Measurements from ENCODE around the gene AKR1C2.
"Not testable (repeated sequence)": the region's sequence is repeated elsewhere in the genome, so short reads cannot be mapped to it uniquely, and the experiment has no call there.

Gene AKR1C2

GRCh38 chr10:5023177-5023805, 19.6 kb upstream of the AKR1C2 start:
- no peak for DNase-seq

DNA sequence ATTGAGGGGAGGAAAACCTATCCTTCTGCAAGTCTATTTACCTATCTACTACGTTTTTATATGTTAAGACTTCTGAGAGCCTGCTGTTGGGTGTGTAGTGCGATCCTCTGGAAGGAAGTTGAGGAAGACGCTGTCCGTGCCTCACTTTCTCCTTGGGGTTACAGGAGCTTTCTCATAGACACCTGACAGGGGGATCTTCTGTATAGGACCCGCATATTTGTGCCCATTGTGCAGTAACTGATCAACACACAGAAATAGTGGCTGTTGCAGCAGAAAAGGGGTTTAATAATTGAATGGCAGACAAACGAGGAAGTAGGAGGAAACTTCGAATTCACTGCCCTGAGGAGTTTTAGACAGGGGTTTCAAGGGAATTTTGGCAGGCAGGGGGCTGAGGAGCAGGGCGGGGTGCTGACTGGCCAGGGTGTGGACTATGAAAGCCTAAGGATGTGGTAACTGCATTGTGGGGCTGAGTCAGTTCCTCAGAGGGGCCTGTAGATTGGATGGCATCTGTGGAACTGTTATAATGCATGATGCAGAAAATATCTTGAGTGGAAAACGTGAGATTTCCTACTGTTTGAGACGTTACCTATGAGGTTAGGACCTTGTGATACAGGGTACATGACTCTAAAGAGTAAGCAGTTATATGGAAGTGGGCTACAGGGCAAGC, 18.1 kb upstream of the AKR1C2 start:
- not testable (repeated sequence) for DNase-seq

- DNase-seq: peak; percentile 92
Observed at GRCh38 chr10:5019770-5020612, 16.3 kb upstream of the AKR1C2 start.

GRCh38 chr10:5018671-5019277, 15.1 kb upstream of the AKR1C2 start:
- DNase-seq: not testable (repeated sequence)

DNA sequence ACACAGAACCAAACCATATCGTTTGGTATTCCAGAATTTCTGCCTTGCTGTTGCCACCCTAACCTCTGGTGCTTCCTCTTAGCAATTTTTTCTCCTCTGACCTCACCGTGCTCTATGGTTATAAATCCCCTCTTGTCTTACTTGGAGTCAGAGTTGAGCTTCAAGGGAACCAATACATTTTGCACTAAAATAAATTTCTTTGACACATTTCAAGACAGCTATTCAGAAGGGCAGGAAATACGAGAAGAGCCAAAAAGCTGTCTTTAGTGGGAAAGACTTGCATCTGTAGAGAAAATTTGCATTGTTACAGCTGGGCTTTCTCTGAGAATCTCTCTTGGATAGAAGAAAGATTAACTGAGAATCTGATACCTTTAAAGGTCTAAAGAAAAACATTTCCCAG, 14.5 kb upstream of the AKR1C2 start:
- no peak for DNase-seq

GRCh38 chr10:5014936-5015335, 11.3 kb upstream of the AKR1C2 start:
- DNase-seq: no peak

- DNase-seq: not testable (repeated sequence)
Observed at GRCh38 chr10:5014200-5014910, 10.7 kb upstream of the AKR1C2 start.

DNA sequence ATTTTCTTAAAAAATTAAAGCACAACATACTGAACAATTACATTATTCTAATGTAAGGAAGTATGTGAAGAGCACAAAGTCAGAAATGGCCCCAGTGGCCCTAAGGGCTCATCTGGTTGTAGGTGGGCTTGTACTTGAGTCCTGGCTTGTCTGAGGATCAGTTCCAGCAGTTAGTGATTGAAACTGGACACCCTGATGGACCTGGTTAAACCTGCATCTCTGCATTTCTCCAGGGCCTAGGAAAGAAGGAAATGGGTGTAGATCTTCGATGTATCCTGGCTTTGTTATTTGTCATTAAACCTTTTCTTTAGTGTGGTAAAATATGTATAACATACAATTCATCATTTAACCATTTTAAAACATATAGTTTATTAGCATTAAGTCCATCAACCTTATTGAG, 9.7 kb upstream of the AKR1C2 start:
- DNase-seq: no peak

DNA sequence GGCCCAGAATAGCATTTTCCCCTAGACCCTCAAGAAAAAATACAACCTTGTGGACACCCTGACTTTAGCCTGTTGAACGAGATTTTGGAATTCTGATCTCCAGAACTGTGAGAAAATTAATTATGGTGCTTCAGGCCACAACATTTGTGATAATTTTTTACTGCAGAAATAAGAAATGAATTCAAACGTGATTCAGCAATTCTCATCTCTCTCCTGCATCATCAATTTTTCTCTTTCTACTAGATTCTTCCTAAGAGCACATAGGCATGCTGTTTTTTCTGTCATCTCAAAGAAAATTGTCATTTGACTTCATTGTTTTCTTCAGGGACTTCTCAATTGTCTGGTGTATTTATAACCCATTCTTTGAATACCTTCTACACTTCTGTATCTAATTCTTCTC, 8.9 kb upstream of the AKR1C2 start:
- DNase-seq: no peak

GRCh38 chr10:5011392-5011791, 7.7 kb upstream of the AKR1C2 start:
- DNase-seq: not testable (repeated sequence)

- DNase-seq: not testable (repeated sequence)
Observed at GRCh38 chr10:5010043-5010442, 6.4 kb upstream of the AKR1C2 start.

DNA sequence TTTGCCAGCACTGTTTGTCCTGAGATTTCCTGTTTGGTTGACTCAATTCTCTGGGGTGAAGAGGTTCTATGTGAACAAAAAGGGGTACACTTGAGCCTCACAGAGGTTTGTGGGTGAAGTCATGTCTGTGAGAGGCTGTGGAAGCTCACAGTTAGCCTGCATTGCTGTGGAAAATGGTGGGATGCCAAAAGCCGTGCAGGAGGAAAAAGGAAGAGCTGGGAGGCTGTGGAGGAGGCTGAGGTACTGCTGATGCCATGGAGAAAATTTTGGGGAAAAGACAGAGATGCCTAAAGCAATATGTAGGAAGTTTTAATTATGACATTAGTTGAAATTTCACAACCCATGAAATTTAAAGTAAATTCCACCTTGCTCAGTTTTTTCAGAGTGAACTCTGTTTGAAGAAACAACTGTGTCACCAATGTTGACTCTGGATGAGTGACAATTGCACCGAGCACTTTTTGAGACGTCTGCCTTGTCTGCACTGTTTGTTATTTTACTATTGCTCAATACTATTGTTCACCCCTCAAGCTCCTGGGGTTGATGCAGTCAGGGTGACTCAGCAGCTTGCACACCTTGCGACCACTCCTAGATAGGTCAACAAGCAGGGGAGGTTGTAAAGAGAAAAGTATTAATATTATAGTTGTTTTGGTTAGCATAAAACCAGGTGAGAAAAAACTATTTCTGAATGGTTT, 5.3 kb upstream of the AKR1C2 start:
- DNase-seq: not testable (repeated sequence)

- not testable (repeated sequence) for DNase-seq
Observed at GRCh38 chr10:5004501-5004900, 844 bp upstream of the AKR1C2 start.

GRCh38 chr10:5004030-5004385, 351 bp upstream of the AKR1C2 start:
- not testable (repeated sequence) for DNase-seq

DNA sequence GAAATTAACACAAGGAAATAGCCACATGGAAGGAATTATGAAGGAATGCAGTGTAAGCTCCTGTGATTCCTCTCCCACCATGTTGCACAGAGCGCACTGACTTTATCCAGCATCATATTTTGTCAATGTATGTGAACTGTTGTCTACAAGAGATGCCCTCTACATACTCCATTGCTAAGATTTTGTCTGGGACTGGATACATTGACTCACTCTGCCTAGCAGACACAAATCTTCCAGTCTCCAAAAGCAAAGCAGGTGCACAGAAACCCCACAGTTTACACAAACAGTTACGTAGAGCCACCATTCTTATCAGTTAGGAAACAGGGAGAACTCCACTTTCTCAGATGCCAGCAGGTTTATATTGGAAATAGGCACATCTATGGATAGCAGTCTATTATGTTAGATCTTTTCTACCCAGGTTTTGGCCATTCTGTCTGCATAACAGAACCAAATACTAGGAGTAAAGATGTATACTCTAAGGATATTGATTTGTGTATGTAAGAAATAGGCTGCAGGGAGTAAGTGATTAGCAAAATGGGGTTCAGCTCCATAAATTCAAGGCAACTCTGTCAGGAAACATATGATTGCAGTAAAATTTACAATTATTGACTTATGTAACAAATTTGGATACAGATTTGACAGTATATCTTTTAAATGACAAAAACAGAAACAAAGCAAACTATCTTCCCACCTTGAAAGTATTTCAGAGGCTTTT, 1.5 kb downstream of the AKR1C2 start:
- DNase-seq: no peak

DNA sequence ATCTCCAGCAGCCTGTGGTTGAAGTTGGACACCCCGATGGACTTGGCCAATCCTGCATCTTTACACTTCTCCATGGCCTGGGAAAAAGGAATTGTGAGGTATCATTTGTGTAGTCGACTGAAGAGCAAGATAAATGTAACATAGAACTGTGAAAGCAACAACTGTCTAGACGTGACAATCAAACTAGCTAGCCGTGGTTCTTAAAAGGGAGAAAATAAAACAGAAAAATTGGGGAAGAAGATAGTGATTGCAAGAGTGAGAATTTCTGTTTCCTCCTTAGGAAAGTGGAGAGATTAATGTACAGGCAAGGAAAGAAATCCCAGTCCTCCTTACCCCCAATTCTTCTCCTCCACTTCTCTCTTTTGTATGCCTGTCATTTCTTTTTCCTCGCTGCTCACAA, 5.0 kb downstream of the AKR1C2 start:
- DNase-seq: no peak

- not testable (repeated sequence) for DNase-seq
Observed at GRCh38 chr10:4994260-4994659, 9.4 kb downstream of the AKR1C2 start.

GRCh38 chr10:4992564-4992963, 11.1 kb downstream of the AKR1C2 start:
- not testable (repeated sequence) for DNase-seq

- DNase-seq: not testable (repeated sequence)
Observed at GRCh38 chr10:4991463-4991862, 12.2 kb downstream of the AKR1C2 start.

- DNase-seq: no peak
Observed at GRCh38 chr10:4990217-4990616, 13.4 kb downstream of the AKR1C2 start.

- not testable (repeated sequence) for DNase-seq
Observed at GRCh38 chr10:4988000-4988641, 15.5 kb downstream of the AKR1C2 start.
